Chondrocyte (in vitro differentiated cells): Measurements from ENCODE around the gene LYZL1. TPM values are rescaled to one million over a fixed set of nuclear protein-coding genes. Genes with fewer than 3 reads are reported as not detected.
A peak's percentile ranks its signal among the peaks of the same experiment; 100 is the strongest.

Source experiments
- DNase-seq: peaks from one replicate; pipeline ENCODE4 v3.0.0; 2021; ENCODE audit warnings: mixed read lengths, low spot score
- H3K27ac Mint-ChIP-seq: one replicate; pipeline ENCODE4 v1.8.0; 2021; ENCODE audit warnings: mild to moderate bottlenecking, moderate library complexity, mixed read lengths; ENCODE audit not compliant: unreplicated experiment
- H3K27me3 Mint-ChIP-seq: 2 replicates; pipeline ENCODE4 v1.8.0; 2021; ENCODE audit warnings: low read depth, mixed read lengths
- H3K36me3 Mint-ChIP-seq: 2 replicates; pipeline ENCODE4 v1.8.0; 2021; ENCODE audit warnings: low read depth, mixed read lengths
- H3K4me1 Mint-ChIP-seq: 2 replicates; pipeline ENCODE4 v1.8.0; 2021; ENCODE audit warnings: low read depth, mild to moderate bottlenecking, mixed read lengths
- H3K4me3 Mint-ChIP-seq: one replicate; pipeline ENCODE4 v1.8.0; 2021; ENCODE audit warnings: mild to moderate bottlenecking, moderate library complexity, mixed read lengths; ENCODE audit not compliant: unreplicated experiment
- H3K9me3 Mint-ChIP-seq: 2 replicates; pipeline ENCODE4 v1.8.0; 2021; ENCODE audit warnings: low read depth, mixed read lengths
- CTCF ChIP-seq: fragments of 200-600 bp; sonication (generic); IDR thresholded peaks from 2 replicates; pipeline ENCODE4 v1.5.0; 2021; ENCODE audit warnings: antibody characterized with exemption, mild to moderate bottlenecking, moderate library complexity
- total RNA-seq: library from RNA; stranded (reverse); gene quantifications from 3 replicates; pipeline ENCODE4 v1.2.1, GENCODE V29; 2021

Gene LYZL1
- total RNA-seq, 1 donor from 2014 or later: not detected

DNA sequence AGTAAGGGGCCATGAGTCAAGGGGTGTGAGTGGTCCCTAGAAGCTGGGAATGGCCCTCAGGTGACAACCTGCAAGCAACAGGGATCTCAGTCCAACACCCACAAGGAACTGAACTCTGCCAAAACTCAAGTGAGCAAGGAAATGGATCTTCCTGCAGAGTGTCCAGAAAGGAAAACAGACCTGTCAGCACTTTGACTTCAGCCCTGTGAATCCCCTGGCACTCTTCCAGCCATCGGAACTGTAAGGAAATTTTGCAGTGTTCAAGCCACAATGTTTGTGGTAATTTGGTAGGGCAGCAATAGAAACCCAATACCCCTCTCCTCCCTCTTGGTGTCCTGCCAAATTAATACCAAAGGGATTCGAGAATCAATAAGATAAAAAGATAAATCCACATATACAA, 6.9 kb downstream of the LYZL1 start:
- Mint-ChIP-seq H3K27ac (no peak overlapping the region), H3K36me3 (peaks cover 17% of the 10 kb centered on the region), H3K27me3 (no peaks in the 10 kb centered on the region), H3K4me1 (no peaks in the 10 kb centered on the region), H3K9me3 (peaks cover 47% of the 10 kb centered on the region), H3K4me3 (no peak overlapping the region)
- no peak for DNase-seq
- TF ChIP-seq CTCF: no peak

DNA sequence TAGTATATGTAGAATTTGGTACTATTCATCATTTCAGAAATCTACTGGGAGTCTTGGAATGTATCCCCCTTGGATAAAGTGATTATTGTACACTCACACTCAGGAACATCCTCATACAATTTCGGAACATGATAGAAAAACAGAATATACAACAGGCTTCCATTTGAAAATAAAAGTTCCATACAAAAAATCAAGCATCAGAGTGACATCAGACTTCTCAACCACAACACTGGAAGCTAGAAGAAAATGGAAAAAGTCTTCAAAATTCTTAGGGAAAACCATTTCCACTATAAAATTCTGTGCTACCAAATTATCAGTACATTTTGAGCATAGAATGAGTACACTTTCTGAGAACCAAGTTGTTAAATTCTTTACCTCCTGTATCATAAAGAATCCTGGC, 8.8 kb downstream of the LYZL1 start:
- Mint-ChIP-seq H3K27ac (no peak overlapping the region), H3K27me3 (no peaks in the 10 kb centered on the region), H3K36me3 (peaks cover 30% of the 10 kb centered on the region), H3K4me1 (no peaks in the 10 kb centered on the region), H3K4me3 (no peak overlapping the region), H3K9me3 (peaks cover 62% of the 10 kb centered on the region)
- DNase-seq: no peak
- no peak for TF ChIP-seq CTCF

GRCh38 chr10:29301359-29301910, 12.6 kb downstream of the LYZL1 start:
- Mint-ChIP-seq H3K27me3 (no peaks in the 10 kb centered on the region), H3K36me3 (peaks cover 28% of the 10 kb centered on the region), H3K4me3 (no peak overlapping the region)

DNA sequence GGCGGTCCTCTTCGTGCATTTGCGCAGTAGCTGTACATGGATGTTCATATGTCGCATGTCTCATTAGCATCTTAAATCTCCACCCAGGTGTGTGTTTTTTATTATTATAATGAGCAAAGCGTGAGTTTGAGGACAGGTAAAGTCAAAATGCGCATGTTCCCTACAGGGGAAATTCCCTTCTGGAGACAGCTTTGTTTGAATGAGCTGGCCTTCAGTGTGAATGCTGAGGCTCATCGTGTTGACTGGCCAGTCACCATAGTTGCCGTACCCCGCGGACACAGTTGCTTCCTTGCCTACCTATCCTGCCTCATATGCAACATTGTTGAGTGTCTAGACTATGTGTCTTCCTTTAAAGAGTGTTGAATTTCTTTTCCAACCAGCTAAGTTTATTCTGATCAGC, 13.6 kb downstream of the LYZL1 start:
- H3K27ac Mint-ChIP-seq: no peak overlapping the region
- H3K9me3 Mint-ChIP-seq: peaks cover 38% of the 10 kb centered on the region
- peaks cover 8% of the 10 kb centered on the region for H3K4me1 Mint-ChIP-seq
- peaks cover 22% of the 10 kb centered on the region for H3K36me3 Mint-ChIP-seq
- H3K4me3 Mint-ChIP-seq: no peak overlapping the region
- no peaks in the 10 kb centered on the region for H3K27me3 Mint-ChIP-seq
- no peak for TF ChIP-seq CTCF
- no peak for DNase-seq

More at GRCh38 chr10:29301359-29301910, 12.6 kb downstream of the LYZL1 start:
- Mint-ChIP-seq H3K9me3 (peaks cover 46% of the 10 kb centered on the region), H3K27ac (no peak overlapping the region), H3K4me1 (peaks cover 8% of the 10 kb centered on the region)
- no peak for TF ChIP-seq CTCF
- no peak for DNase-seq

- peak; percentile 97 for TF ChIP-seq CTCF
- Mint-ChIP-seq H3K36me3 (peaks cover 15% of the 10 kb centered on the region), H3K27ac (peak overlapping the region; percentile 49), H3K9me3 (peaks cover 22% of the 10 kb centered on the region), H3K27me3 (no peaks in the 10 kb centered on the region), H3K4me1 (peaks cover 8% of the 10 kb centered on the region), H3K4me3 (peak overlapping the region; percentile 39)
- no peak for DNase-seq
Observed at GRCh38 chr10:29304264-29304994, 15.6 kb downstream of the LYZL1 start.
